ENCODE data around the gene ERG28.
"Not testable (repeated sequence)": the region's sequence is repeated elsewhere in the genome, so short reads cannot be mapped to it uniquely, and the experiment has no call there.

ERG28 gene

GRCh38 chr14:75626863-75627262 is 33.8 kb downstream of the ERG28 start:
- DNase-seq (ENCODE audit: low read depth in 1 of 2, low spot score in 1 of 2), result no peak

GRCh38 chr14:75626396-75626795 is 34.3 kb downstream of the ERG28 start:
- no peak for DNase-seq (ENCODE audit: low read depth in 1 of 2, low spot score in 1 of 2)

DNA sequence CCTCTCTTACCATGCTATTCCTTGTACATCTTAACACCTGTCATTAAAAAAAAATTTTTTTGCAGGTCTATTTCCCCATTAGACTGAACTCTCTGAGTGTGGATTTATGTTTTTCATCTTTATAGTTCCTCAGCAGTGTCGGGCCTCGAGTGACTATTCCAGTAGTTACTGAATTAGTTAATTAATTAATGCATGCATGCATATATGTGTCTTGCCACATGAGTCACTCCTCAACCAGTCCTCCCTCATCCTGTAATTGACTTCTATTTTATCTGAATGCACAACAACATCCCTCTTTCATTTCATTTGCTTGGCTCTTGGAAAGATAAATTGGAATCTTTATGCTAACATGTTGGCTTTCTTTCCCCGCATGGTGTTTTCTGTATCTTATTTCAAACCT is 35.6 kb downstream of the ERG28 start:
- no peak for DNase-seq (ENCODE audit: low read depth in 1 of 2, low spot score in 1 of 2)

DNA sequence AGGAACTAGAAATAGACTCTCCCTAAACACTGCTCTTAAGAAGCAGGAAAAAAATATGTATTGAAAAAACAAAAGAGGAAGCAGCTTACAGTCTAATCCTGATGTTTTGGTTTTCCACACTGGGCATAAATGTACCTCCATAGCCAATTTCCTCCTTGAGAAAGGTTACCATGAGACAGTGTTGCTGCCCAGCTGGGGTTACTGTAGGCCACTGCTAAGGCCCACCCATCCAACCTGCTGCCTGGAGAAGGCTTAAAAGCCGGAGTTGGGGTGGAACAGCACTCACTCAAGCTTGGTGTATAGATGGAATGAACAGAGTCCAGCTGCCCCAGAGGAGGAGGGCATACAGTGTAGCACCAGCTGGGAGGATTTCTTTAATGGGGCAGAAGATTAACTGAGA is 41.1 kb downstream of the ERG28 start:
- no peak for DNase-seq (ENCODE audit: low read depth in 1 of 2, low spot score in 1 of 2)

- DNase-seq (ENCODE audit: low read depth in 1 of 2, low spot score in 1 of 2), result no peak
These were observed 45.5 kb downstream of the ERG28 start for GRCh38 chr14:75615200-75615599.

GRCh38 chr14:75614179-75614578 is 46.5 kb downstream of the ERG28 start:
- DNase-seq (ENCODE audit: low read depth in 1 of 2, low spot score in 1 of 2), result no peak

GRCh38 chr14:75612157-75612556 is 48.5 kb downstream of the ERG28 start:
- no peak for DNase-seq (ENCODE audit: low read depth in 1 of 2, low spot score in 1 of 2)

- no peak for DNase-seq (ENCODE audit: low read depth in 1 of 2, low spot score in 1 of 2)
These were observed 49.8 kb downstream of the ERG28 start for GRCh38 chr14:75610834-75611233.

DNA sequence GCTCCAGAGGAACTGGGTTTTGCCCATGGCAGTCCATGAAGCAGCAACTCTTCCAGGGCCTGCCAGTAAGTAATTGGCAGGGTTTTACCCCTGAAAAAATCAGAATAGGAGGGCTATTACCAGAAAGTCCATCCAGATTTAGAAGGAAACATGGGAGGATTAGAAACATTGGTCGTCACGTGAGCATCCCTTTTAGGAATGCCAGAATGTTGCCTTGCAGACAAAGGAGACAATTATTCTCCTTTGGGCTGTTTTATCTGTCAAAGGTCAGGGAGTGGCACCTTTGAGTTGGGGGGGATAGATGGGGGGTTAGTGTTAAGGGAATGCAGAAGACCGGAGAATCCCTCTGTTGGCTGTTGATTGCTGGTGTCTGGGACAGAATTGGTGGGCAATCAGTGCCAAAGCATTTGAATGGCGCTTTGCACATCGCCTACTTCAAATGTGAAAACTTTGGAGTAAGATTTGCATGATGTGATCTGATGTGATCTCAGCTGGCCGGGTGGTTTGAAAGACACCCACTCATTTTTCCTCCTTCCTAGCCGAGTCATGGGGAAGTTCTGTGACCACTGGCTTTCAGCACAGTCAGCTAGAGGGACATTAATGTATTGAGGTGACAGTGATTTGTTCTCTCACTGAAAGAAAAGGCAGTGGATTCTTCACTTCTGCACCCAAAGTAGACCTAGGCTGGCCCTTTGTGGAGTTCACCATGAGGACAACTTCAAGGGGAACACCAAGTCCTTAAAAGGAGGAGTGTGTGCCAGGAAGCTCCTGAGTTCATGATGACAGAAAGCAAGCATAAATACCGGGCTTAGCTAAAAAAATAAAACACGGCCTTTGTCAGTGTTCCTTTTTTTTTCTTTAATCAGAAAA is 50.8 kb downstream of the ERG28 start:
- no peak for DNase-seq (ENCODE audit: low read depth in 1 of 2, low spot score in 1 of 2)

DNA sequence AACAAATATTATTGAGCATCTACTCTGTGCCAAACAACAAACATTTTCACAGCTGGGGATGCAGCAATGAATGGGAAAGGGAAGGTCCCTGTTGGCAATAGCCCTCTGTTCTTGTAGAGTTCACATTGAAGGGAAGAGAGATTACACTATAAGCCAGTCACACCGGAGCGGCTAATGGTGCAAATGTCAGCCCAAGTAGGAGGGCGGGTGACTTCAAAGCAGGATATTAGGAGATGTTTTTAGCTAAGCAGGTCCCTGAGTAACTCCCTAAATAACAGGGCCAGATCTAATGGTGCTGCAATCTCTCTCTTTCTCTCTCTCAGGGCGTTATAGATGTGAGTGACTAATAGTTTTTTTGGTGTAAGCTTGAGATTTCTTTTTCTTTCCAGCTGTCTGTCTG is 51.6 kb downstream of the ERG28 start:
- DNase-seq (ENCODE audit: low read depth in 1 of 2, low spot score in 1 of 2), result no peak

DNA sequence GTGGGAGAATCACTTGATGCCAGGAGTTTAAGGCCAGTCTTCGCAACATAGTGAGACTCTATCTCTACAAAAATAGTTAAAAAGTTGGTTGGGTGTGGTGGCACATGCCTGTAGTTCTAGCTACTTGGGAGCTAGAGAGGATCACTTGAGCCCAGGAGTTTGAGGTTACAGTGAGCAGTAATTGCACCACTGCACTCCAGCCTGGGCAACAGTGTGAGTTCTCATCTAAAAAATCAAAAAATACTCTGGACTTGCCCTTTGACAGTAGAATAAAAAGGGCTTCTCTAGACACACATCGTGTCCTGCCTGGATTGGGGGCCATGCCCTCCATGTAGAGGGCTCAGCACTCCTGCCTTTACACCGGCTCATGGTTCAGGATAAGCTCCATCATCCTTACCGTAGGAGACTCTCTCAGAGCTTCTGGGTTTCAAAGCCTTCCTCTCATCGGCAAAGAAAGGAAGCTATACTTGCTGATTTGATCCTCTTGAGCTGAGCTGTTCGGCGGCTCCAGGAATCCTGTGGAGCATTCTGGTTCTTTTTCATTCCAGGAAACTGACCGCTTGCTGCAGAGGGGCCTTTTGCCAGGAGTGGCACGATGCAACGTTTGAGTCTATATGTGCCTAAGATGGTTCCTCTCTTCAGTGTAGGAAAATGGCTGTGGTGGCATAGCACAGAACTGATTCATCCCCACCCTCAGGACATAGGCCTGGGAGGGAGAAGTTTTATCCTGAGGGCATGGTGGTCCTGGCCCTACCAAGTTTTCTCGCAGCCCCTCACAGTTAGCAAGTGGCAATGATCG is 52.6 kb downstream of the ERG28 start:
- no peak for DNase-seq (ENCODE audit: low read depth in 1 of 2, low spot score in 1 of 2)

DNA sequence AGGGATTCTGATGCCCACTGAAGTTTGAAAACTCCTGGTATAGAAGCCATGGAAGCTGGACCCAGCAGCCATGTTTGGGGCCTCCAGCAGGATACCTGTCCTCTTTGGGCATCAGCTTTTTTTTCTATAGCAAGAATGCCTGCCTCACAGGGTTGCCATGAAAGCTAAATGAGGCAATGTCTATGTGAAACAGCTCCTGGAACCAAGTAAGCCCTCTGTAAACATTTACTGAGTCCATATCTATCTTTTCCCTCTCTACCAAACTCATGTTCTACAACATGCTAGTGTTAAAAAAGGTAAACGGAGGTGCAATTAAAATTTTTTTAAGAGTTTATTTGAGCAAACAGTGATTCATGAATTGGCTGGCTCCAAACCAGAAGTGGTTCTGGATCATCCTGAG is 53.6 kb downstream of the ERG28 start:
- DNase-seq (ENCODE audit: low read depth in 1 of 2, low spot score in 1 of 2), result no peak

DNA sequence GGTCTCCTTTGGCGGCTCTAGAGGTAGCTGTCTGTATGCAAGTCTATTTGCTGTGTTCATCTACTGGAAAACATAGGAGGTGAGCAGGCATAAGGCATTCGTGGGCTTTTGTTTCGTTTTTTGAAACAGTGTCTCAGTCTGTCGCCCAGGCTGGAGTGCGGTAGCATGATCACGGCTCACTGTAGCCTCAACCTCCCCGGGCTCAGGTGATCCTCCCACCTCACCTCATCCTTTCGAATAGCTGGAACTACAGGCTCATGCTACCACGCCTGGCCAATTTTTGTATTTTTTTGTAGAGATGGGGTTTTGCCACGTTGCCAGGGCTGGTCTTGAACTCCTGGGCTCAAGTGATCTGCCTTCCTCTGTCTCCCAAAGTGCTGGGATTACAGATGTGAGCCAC is 54.8 kb downstream of the ERG28 start:
- no peak for DNase-seq (ENCODE audit: low read depth in 1 of 2, low spot score in 1 of 2)

DNA sequence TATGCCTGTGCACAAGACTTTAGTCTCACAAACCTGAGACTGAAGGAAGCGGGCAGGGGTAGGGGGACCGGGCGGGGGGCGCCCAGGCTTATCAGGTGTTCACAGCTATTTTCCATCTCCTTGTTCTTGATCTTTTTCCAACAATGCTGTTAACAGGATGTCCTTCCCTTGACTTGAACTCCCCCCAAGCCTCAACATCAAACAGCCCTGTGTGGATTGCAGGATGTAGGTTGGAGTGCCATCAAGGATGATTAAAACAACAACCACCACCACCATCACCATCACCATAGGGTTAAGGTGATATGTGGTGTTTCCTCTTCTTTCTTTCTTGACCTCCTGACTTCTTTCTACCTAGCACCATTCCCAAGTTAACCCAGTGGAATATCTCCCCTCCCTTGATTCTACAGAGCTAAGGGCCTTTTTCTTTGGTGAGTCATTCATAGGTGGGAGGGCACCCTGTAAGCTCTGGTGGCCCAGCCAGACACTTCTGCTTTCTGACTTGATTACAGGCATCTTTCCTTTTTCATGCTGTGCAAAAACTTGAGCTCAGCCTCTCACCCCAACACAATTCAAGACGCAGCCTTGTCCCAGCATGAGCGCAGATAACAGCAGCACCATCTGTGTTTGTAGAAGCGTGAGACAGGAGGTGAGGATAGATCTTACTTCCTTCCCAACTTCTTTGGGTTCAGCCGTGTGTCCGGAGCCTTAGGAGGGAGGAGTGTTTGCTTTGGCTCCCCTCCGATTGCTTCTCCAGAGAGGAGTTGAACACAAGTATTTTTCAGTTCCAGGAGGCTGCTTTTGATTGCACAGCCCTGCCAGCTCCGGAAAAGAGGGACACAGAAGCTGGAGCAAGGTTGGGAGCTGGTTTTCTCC is 55.5 kb downstream of the ERG28 start:
- DNase-seq (ENCODE audit: low read depth in 1 of 2, low spot score in 1 of 2), result no peak

- no peak for DNase-seq (ENCODE audit: low read depth in 1 of 2, low spot score in 1 of 2)
These were observed 58.2 kb downstream of the ERG28 start for GRCh38 chr14:75602503-75602902.

DNA sequence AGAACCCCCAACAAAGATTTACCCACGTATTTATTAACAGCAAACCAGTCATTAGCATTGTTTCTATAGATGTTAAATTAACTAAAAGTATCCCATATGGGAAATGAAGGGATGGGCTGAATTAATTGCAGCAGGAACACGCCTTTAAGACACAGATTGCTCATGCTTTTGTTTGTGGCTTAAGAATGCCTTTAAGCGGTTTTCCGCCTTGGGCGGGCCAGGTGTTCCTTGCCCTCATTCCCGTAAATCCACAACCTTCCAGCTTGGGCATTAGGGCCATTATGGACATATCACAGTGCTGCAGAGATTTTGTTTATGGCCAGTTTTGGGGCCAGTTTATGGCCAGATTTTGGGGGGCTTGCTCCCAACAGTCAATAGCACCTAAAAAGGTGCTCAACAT is 59.6 kb downstream of the ERG28 start:
- not testable (repeated sequence) for DNase-seq (ENCODE audit: low read depth in 1 of 2, low spot score in 1 of 2)

DNA sequence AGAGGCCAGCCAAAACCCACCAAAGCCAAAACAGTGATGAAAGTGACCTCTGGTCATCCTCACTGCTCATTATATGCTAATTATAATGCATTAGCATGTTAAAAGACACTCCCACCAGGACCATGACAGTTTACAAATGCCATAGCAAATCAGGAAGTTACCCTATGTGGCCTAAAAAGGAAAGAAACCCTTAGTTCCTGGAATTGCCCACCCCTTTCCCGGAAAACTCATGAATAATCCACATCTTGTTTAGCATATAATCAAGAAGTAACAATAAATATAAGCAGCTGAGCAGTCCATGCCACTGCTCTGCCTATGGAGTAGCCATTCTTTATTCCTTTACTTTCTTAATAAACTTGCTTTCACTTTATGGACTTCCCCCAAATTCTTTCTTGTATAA is 60.6 kb downstream of the ERG28 start:
- not testable (repeated sequence) for DNase-seq (ENCODE audit: low read depth in 1 of 2, low spot score in 1 of 2)

Data from activated CD4-positive, alpha-beta T cell treated with anti-CD3 and anti-CD28 coated beads, Interleukin-2, amount 50 U/mL, for 24 hours (primary cell).